Frontal cortex (tissue), 4 donors: Measurements from ENCODE around the gene MED13. TPM values are rescaled to one million over a fixed set of nuclear protein-coding genes. Genes with fewer than 3 reads are reported as not detected.

Source experiments
- DNase-seq, 2 donors: peaks; one replicate each; pipeline ENCODE4 v3.0.0; 2012; ENCODE audit warnings: low spot score in 2 of 2
- FAIRE-seq: peaks from 2 replicates; lab custom pipeline; 2012; peaks lifted over from hg19 to GRCh38; lab: Jason Lieb, UNC
- total RNA-seq: library from RNA; depleted of rRNA; stranded (reverse); fragments of >200 nt; gene quantifications from one replicate; pipeline ENCODE4 v1.2.3, GENCODE V29; 2014
- donor health status: control.
- donor health status: control.
- donor health status: control.

Gene MED13
- total RNA-seq, 1 donor from 2014 or later = 121 TPM

- peak in 1 of 2 donors; percentile 14 for DNase-seq
- FAIRE-seq = no peak
Measured at GRCh38 chr17:62064029-62064790, 868 bp downstream of the MED13 start.

- FAIRE-seq = no peak
Measured at GRCh38 chr17:62062944-62063343, 2.1 kb downstream of the MED13 start.

GRCh38 chr17:62062302-62062701 lies 2.8 kb downstream of the MED13 start:
- FAIRE-seq (no peak), DNase-seq (no peak)

More at GRCh38 chr17:62062944-62063343, 2.1 kb downstream of the MED13 start:
- DNase-seq = no peak

- DNase-seq (no peak), FAIRE-seq (no peak)
Measured at GRCh38 chr17:62059414-62059813, 5.7 kb downstream of the MED13 start.

- no peak for FAIRE-seq
- no peak for DNase-seq
Measured at GRCh38 chr17:62058611-62059010, 6.5 kb downstream of the MED13 start.

- FAIRE-seq = no peak
- DNase-seq = no peak
Measured at GRCh38 chr17:62057696-62058095, 7.4 kb downstream of the MED13 start.

- DNase-seq (no peak), FAIRE-seq (no peak)
Measured at GRCh38 chr17:62052765-62053338, 12.2 kb downstream of the MED13 start.

GRCh38 chr17:62051053-62051452 lies 14.0 kb downstream of the MED13 start:
- no peak for DNase-seq
- no peak for FAIRE-seq

GRCh38 chr17:62049299-62049698 lies 15.8 kb downstream of the MED13 start:
- DNase-seq = no peak
- no peak for FAIRE-seq

GRCh38 chr17:62048262-62048661 lies 16.8 kb downstream of the MED13 start:
- FAIRE-seq = no peak

GRCh38 chr17:62045517-62045916 lies 19.6 kb downstream of the MED13 start:
- DNase-seq (no peak), FAIRE-seq (no peak)

More at GRCh38 chr17:62048262-62048661, 16.8 kb downstream of the MED13 start:
- no peak for DNase-seq

GRCh38 chr17:62045109-62045508 lies 20.0 kb downstream of the MED13 start:
- FAIRE-seq = no peak

GRCh38 chr17:62043602-62044001 lies 21.5 kb downstream of the MED13 start:
- no peak for FAIRE-seq
- no peak for DNase-seq

More at GRCh38 chr17:62045109-62045508, 20.0 kb downstream of the MED13 start:
- no peak for DNase-seq

- FAIRE-seq (no peak), DNase-seq (no peak)
Measured at GRCh38 chr17:62043140-62043539, 21.9 kb downstream of the MED13 start.

GRCh38 chr17:62038248-62038647 lies 26.8 kb downstream of the MED13 start:
- DNase-seq (no peak), FAIRE-seq (peak; percentile 88)

- no peak for DNase-seq
- no peak for FAIRE-seq
Measured at GRCh38 chr17:62033317-62033716, 31.8 kb downstream of the MED13 start.

GRCh38 chr17:62032480-62032879 lies 32.6 kb downstream of the MED13 start:
- FAIRE-seq = no peak
- DNase-seq = no peak

- no peak for FAIRE-seq
Measured at GRCh38 chr17:62030264-62030663, 34.8 kb downstream of the MED13 start.

GRCh38 chr17:62024866-62025265 lies 40.2 kb downstream of the MED13 start:
- FAIRE-seq (no peak), DNase-seq (no peak)

More at GRCh38 chr17:62030264-62030663, 34.8 kb downstream of the MED13 start:
- DNase-seq = no peak

GRCh38 chr17:62017912-62018311 lies 47.2 kb downstream of the MED13 start:
- peak; percentile 8 for FAIRE-seq

GRCh38 chr17:62017496-62017895 lies 47.6 kb downstream of the MED13 start:
- FAIRE-seq (no peak), DNase-seq (no peak)

More at GRCh38 chr17:62017912-62018311, 47.2 kb downstream of the MED13 start:
- no peak for DNase-seq
